GM13976 (cell line): ENCODE data around the gene PMM2.

Source experiments
- DNase-seq: peaks from one replicate; pipeline ENCODE4 v3.0.0; 2012; ENCODE audit warnings: low spot score
- CTCF ChIP-seq: IDR thresholded peaks from 2 replicates; pipeline ENCODE4 v1.5.1; 2012; ENCODE audit warnings: borderline replicate concordance, mild to moderate bottlenecking; ENCODE audit not compliant: insufficient read depth; ENCODE audit errors: extremely low read depth, missing control alignments, control extremely low read depth
- in situ Hi-C: fragments of 300-500 bp; cut with MboI; formaldehyde crosslinking; loops from one replicate; pipeline ENCODE4 v1.12.0; 2022; ENCODE audit warnings: low sequenced_read_pairs, mixed read lengths, inconsistent platforms; ENCODE audit not compliant: unreplicated experiment

Gene PMM2

DNA sequence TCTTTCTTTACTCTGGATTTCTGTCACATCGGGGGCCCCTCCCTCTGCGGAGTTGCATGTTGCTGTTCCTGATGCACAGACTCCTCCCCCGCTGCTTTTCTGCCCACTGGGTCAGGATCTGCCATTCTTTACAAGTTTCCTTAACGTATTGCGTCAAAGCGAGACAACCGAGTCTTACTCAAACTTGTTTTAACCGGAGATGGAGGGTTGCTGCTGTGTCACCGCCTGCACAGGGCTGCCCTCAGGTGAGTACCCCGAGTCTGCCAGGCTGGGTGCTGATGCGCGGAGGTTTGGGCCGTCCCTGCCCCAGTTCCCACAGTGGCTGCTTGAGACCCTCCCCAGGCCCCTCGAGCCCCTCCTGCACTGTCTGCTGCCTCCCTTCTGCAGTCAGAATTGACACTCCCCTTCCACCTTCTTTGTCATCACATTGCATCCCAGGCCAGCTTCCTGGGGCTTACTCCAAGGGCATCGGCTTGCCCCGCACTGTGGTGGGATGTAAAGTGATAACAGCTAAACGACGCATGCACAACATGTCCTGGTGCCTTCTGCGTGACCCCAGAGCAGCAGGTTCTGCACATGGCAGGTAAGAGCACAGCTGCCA is 51.9 kb downstream of the PMM2 start:
- in situ Hi-C loops = no loop called here

DNA sequence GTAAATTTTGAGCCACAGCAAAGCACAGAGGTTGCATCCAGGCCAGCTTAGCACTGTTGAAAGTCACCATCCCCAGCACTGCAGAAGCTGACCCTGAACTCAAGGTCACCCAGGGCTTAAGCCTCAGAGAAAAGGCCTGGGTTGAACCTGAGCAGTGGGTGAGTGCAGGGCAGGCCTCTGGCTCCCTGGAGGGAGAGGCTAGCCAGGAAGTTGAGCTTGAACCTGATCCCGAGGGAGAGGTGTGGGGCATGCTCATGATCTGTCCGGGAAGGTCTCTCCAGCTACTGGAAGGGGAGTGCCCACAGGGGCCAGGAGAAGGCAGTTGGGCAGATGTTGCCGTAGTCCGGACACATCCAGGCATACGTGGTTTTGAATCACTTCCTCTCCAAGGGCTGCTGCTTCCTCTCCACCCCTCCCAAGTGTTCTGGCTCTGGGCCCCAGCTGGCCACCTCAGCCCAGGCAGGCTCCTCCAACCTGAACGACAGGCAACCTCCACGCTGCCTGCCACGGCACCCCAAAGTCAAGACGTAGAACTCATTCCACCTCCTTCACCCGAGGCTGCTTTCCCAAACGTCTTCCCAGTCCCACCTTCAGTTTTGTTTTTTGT is 52.7 kb downstream of the PMM2 start:
- in situ Hi-C loops = no loop called here
- peak; percentile 34 for DNase-seq
- TF ChIP-seq CTCF = no peak

More for the DNA sequence above, 51.9 kb downstream of the PMM2 start:
- peak; percentile 19 for DNase-seq
- TF ChIP-seq CTCF = no peak

- no peak for TF ChIP-seq CTCF
- in situ Hi-C loops = no loop called here
- peak; percentile 21 for DNase-seq
Measured at GRCh38 chr16:8851761-8852403, 54.2 kb downstream of the PMM2 start.

- in situ Hi-C loops = no loop called here
- no peak for TF ChIP-seq CTCF
- DNase-seq = no peak
Measured at GRCh38 chr16:8852534-8852933, 54.9 kb downstream of the PMM2 start.

- in situ Hi-C loops = no loop called here
- no peak for TF ChIP-seq CTCF
- no peak for DNase-seq
Measured at GRCh38 chr16:8853150-8853549, 55.5 kb downstream of the PMM2 start.

- in situ Hi-C loops = no loop called here
- no peak for TF ChIP-seq CTCF
- DNase-seq = no peak
Measured at GRCh38 chr16:8853611-8854010, 56.0 kb downstream of the PMM2 start.
